ENCODE data around the gene TRAF3IP1.

DNA sequence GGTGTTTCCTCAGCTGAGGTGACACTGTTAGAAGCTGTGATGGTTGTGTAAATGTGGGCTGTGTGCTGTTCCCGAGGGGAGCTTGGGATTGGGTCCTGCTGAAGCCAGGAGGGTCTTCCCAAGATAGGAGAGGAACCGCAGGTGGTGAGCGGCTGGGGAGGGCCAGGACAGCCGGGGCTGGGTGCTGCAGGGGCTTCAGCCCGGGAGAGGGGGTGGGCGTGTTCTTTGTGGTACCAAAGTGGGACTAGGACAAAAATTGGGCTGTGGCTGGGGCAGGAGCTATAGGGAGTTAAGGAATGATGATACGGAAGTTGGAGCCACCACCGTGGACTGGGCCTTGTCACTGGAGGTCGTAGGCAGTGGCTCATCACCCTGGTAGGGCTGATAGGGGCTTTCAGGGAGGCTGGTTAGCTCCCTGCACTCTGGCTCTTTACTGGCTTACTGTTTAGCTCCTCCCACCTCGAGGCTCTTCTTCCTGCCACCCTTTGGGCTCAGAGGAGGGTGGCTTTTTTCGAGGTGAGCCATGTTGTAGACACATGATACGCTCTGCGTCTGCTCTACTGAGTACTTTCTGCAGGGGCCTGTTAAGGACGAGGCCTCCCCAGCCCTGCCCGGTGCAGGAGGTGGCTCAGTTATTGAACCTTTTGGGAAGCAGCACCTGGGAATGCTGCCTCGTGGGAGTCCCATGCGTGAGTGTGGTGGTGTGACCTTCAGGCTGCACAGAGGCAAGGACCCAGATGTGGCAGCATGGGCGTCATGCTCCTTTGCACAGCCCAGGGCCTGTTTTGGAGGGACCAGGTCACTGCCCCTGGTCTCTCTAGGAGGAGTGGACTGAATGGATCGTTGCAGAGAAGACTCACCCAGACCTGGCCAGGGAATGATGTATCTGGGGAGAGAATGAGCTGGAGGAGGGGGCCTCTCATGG, 128.0 kb downstream of the TRAF3IP1 start:
- TF ChIP-seq, protein P1, sequence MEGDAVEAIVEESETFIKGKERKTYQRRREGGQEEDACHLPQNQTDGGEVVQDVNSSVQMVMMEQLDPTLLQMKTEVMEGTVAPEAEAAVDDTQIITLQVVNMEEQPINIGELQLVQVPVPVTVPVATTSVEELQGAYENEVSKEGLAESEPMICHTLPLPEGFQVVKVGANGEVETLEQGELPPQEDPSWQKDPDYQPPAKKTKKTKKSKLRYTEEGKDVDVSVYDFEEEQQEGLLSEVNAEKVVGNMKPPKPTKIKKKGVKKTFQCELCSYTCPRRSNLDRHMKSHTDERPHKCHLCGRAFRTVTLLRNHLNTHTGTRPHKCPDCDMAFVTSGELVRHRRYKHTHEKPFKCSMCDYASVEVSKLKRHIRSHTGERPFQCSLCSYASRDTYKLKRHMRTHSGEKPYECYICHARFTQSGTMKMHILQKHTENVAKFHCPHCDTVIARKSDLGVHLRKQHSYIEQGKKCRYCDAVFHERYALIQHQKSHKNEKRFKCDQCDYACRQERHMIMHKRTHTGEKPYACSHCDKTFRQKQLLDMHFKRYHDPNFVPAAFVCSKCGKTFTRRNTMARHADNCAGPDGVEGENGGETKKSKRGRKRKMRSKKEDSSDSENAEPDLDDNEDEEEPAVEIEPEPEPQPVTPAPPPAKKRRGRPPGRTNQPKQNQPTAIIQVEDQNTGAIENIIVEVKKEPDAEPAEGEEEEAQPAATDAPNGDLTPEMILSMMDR (IDR thresholded peaks at IDR 0.05; ENCODE audit: low read depth, low read length, missing input control) = no peak
- TF ChIP-seq EGR1 (IDR thresholded peaks at IDR 0.05; ENCODE audit: low read depth in 2 of 2) (no peak), TAF1 (conservative IDR thresholded peaks at IDR 0.05) (no peak), GABPA (IDR thresholded peaks at IDR 0.05 in 1 of 2, conservative IDR thresholded peaks at IDR 0.05 in 1 of 2) (no peak), JUND (IDR thresholded peaks at IDR 0.05) (no peak), RXRA (IDR thresholded peaks at IDR 0.05) (no peak), RAD21 (IDR thresholded peaks at IDR 0.05) (no peak)
- TF ChIP-seq, protein P2, sequence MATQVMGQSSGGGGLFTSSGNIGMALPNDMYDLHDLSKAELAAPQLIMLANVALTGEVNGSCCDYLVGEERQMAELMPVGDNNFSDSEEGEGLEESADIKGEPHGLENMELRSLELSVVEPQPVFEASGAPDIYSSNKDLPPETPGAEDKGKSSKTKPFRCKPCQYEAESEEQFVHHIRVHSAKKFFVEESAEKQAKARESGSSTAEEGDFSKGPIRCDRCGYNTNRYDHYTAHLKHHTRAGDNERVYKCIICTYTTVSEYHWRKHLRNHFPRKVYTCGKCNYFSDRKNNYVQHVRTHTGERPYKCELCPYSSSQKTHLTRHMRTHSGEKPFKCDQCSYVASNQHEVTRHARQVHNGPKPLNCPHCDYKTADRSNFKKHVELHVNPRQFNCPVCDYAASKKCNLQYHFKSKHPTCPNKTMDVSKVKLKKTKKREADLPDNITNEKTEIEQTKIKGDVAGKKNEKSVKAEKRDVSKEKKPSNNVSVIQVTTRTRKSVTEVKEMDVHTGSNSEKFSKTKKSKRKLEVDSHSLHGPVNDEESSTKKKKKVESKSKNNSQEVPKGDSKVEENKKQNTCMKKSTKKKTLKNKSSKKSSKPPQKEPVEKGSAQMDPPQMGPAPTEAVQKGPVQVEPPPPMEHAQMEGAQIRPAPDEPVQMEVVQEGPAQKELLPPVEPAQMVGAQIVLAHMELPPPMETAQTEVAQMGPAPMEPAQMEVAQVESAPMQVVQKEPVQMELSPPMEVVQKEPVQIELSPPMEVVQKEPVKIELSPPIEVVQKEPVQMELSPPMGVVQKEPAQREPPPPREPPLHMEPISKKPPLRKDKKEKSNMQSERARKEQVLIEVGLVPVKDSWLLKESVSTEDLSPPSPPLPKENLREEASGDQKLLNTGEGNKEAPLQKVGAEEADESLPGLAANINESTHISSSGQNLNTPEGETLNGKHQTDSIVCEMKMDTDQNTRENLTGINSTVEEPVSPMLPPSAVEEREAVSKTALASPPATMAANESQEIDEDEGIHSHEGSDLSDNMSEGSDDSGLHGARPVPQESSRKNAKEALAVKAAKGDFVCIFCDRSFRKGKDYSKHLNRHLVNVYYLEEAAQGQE (IDR thresholded peaks at IDR 0.05) = no peak
- TF ChIP-seq, protein P3, sequence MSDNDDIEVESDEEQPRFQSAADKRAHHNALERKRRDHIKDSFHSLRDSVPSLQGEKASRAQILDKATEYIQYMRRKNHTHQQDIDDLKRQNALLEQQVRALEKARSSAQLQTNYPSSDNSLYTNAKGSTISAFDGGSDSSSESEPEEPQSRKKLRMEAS (IDR thresholded peaks at IDR 0.05) = no peak
- TF ChIP-seq, protein P4, sequence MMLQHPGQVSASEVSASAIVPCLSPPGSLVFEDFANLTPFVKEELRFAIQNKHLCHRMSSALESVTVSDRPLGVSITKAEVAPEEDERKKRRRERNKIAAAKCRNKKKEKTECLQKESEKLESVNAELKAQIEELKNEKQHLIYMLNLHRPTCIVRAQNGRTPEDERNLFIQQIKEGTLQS (IDR thresholded peaks at IDR 0.05) = no peak

All from liver (tissue), 3 donors.